Left colon (tissue), 2 donors: Measurements from ENCODE around the gene OPN1SW. TPM values are rescaled to one million over a fixed set of nuclear protein-coding genes. Genes with fewer than 3 reads are reported as not detected.

Source experiments
- ATAC-seq: fragments of 200-7000 bp; cut with Tn5 transposase; one replicate; pipeline ENCODE4 v1.9.1; 2020; ENCODE audit warnings: mild to moderate bottlenecking, moderate library complexity
- DNase-seq, 2 donors: peaks; one replicate each; pipeline ENCODE4 v3.0.0-alpha.2; 2020
- intact Hi-C, 2 donors: fragments of 100-400 bp; cut with DNase I in 1 of 2; cut with micrococcal nuclease in 1 of 2; formaldehyde crosslinking; loops; one replicate each; pipeline versions ENCODE4 v1.11.2 to v1.14.0; 2022; cut with DNase I, micrococcal nuclease
- total RNA-seq, 2 donors: library from RNA; stranded (reverse); fragmentation: NEBNext Ultra II Directional; extraction: Animal tissue kit (Norgen Biotek cat#: 25700); gene quantifications; one replicate each; pipeline ENCODE4 v1.2.1, GENCODE V29; 2021
- donor health status: DM: no; HTN: no; CAD: no.
- donor health status: DM: yes; HTN: yes; CAD: no.

Gene OPN1SW
- total RNA-seq, 2 donors from 2014 or later = not detected

DNA sequence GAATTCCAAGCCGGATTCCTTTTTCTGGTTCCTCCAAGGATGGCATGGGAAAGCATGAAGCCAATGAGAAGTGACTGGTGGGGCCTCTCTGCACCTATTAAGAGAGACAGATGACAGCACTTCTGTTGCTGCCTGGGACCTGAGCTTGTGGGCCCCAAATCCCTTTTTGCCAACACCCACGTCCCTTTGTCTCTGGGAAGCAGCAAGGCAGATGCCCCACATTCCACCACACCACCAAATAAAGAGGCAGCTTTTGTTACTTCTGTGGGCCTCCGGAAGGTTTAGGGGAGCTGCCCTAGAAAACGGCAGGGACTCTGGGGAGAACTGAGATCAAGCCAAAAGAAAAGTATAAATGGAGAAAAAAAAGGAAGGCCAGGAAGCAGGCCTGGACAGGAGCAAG is 19.5 kb upstream of the OPN1SW start:
- ATAC-seq (no peak), DNase-seq (no peak)
- intact Hi-C loops = no loop called here

DNA sequence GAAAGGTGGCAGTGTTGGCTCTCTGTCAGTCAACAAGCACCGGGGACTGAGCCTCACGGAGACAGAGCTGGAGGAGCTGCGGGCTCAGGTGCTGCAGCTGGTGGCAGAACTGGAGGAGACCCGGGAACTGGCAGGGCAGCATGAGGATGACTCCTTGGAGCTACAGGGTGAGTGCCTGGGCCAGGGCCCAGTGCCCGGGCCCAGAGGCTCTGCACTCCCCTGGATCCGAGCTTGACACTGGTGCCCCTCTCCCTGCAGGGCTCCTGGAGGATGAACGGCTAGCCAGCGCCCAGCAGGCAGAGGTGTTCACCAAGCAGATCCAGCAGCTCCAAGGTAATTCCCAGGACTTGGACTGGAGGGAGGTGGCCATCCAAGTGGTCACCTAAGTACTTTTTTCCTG is 18.8 kb upstream of the OPN1SW start:
- DNase-seq = no peak
- no peak for ATAC-seq
- intact Hi-C loops = loop anchor here in 1 of 2 donors (5.0 kb wide), 1 partner anchor 48 kb away; no protein-coding TSS in a partner anchor

DNA sequence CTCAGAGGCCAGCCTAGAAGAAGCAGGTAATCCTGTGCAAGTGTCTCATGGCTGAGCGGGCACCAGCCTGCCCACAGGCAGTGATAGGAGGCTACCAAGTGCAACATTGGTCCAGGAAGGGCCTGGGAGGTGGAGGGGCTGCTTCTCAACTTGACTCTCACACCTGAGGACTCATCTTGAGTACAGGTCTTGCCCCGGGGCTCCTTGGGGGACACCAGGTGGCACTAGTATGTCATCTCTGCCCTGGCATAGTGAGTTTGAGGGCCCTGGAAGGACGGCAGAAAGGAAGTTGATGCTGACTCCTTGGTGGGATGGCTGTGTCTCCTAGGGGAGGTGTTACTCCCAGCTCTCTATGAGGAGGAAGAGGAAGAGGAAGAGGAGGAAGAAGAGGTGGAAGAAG is 18.4 kb upstream of the OPN1SW start:
- intact Hi-C loops = loop anchor here in 1 of 2 donors (5.0 kb wide), 1 partner anchor 48 kb away; no protein-coding TSS in a partner anchor
- DNase-seq (no peak), ATAC-seq (peak; percentile 20)

DNA sequence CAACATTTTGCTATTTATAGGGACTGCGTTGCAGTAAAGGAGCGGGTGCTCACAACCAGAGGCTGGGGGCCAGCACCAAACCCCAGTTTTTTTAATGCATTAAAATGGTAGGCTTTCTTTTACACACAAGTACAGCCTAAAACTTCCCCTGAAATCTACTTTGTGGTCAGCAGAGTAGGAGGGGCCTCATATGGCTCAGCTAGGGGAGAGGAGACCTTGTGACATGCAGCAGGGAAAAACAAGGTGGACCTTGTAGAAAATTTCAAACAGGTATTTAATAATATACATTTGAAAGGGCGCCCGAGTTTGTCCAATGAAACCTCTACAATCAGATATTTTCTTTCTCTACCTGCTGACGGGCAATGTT is 17.6 kb upstream of the OPN1SW start:
- ATAC-seq (no peak), DNase-seq (no peak)
- intact Hi-C loops = loop anchor here in 1 of 2 donors (5.0 kb wide), 1 partner anchor 49 kb away; no protein-coding TSS in a partner anchor

DNA sequence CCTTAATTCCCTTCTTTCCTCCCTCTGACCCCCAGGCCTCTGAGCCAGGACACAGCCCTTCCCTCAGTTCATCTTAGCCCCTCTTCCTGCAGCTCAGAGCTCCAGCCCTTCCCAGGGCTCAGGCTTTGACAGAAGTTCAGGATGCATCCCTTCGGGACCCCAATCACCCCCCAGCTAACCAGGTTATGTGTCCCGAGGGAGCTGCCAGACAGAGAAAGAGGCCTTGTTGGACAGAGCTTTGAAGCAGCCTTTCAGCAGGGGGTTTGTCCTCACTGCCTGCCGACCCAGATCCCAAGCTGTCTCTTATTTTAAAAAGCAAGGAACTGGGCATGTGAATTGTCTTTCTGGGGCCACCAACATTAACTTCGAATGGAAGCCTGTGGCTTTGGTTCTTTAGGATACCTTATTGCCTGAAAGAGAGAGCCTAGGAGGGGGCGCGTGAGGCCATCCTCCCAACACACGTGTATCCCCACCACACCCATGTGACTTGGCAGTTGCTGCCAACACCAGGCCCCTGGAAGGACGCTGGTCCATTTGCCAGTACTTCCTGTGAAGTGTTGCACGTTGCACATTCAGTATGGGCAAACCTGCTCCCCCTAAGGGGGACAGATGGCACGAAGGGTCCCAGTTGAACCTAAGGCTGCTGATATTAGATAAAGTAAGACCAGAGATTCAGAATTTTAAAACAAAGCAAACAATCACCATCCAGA is 17.0 kb upstream of the OPN1SW start:
- DNase-seq = no peak
- no peak for ATAC-seq
- intact Hi-C loops = loop anchor here in 1 of 2 donors (5.0 kb wide), 1 partner anchor 50 kb away; no protein-coding TSS in a partner anchor

DNA sequence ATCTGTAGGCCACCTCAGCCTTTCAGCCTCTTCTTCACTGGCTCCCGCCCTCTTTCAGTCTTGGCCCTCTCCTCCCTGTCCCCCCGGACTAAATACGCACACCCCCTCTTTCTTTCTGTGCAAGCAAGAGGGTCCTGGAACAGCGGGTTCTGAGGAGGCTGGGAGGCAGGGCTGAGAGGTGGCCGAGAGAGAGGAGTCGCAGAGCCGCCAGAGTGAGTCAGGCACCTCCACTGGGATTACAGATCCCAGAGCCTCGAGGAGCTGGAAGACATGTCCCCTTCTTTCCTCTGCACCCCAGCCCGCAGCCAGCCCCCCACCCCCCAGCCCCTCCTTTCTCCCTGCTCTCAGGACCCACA is 16.4 kb upstream of the OPN1SW start:
- intact Hi-C loops = loop anchor here in 1 of 2 donors (5.0 kb wide), 1 partner anchor 50 kb away; no protein-coding TSS in a partner anchor
- ATAC-seq = no peak
- no peak for DNase-seq

DNA sequence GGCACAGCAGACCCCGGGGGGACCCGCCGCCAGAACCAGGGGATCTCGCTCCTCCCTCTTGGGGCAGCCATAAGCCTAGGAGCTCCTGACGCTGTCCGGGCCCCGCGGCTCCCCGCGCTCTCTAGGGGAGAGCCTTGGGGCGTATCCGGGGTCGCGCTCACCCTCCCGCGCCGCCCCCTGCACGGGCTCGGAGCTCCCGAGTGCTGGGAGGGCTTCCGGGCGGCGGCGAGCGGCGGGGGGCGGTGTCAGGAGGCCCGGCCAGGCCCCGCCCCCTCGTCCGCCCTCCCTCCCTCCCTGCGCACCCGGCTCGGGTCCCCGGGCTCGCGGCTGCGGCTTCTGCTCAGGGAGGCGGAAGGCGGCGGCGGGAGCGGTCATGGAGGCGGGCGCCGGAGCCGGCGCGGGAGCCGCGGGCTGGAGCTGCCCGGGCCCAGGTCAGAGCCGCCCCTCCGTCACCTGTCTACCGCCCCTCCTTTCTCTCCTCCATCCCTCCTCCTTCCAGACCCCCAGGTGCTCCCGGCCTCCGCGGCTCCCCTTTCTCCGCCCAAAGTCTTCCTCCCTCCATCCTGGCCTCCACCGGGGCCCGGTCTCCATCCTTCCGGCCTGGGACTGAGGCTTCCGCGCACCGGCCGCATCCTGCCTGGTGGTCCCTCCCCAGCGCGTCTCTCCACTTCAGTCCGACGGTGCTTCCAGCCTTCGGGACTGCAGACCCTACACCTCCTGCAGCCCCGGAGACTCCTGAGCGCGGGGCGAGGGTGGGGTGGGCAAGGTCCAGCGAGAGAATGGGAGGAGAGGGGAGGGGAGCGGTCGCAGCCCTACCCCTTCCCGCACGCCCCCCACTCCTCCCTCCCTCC is 15.8 kb upstream of the OPN1SW start, which contains the start of gene CCDC136:
TSS of gene CCDC136 (plus strand) at position 848 of the 851 bp plus-strand sequence. CDS start 444 bp downstream, outside the sequence.
- DNase-seq (peak; percentile 69 to 83), ATAC-seq (peak; percentile 93)
- intact Hi-C loops = loop anchor here in 1 of 2 donors (5.0 kb wide), 1 partner anchor 51 kb away; no protein-coding TSS in a partner anchor

DNA sequence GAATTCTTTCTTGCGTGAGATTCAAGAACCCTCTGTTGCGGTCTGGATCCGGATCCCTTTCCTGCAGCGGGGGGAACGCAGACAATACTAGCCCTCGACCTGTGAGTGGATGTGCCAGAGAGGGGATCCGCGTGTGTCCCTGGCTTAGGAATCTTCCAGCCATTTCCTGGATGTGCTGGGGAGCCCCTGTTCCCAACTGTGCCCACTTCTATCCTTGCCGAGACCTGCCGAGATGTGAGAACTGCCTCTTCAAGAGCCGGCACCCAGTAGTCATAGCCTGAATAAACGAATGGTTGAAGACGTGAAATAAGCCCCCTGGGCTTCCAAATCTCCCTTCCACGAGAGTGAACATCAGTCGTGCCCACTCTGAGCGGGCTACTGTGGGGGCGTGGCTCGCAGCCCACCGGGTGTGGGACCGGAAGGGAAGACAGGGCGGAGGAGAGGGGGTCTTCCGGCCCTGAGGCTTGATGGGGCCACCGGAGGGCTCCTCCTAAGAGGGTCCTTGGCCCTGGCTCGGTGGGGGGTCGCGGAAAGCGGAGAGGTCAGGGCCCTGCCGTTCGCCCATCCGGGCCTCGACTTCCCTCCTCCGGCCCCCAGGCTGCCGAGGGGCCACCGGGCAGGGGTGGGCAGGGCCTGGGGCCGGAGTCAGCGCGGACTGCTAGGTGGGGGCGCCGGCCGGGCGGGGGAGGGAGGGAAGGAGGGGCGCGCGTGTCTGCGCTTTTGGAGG is 14.9 kb upstream of the OPN1SW start:
- DNase-seq = no peak
- intact Hi-C loops = loop anchor here in 1 of 2 donors (5.0 kb wide), 1 partner anchor 52 kb away; no protein-coding TSS in a partner anchor
- peak; percentile 11 for ATAC-seq

DNA sequence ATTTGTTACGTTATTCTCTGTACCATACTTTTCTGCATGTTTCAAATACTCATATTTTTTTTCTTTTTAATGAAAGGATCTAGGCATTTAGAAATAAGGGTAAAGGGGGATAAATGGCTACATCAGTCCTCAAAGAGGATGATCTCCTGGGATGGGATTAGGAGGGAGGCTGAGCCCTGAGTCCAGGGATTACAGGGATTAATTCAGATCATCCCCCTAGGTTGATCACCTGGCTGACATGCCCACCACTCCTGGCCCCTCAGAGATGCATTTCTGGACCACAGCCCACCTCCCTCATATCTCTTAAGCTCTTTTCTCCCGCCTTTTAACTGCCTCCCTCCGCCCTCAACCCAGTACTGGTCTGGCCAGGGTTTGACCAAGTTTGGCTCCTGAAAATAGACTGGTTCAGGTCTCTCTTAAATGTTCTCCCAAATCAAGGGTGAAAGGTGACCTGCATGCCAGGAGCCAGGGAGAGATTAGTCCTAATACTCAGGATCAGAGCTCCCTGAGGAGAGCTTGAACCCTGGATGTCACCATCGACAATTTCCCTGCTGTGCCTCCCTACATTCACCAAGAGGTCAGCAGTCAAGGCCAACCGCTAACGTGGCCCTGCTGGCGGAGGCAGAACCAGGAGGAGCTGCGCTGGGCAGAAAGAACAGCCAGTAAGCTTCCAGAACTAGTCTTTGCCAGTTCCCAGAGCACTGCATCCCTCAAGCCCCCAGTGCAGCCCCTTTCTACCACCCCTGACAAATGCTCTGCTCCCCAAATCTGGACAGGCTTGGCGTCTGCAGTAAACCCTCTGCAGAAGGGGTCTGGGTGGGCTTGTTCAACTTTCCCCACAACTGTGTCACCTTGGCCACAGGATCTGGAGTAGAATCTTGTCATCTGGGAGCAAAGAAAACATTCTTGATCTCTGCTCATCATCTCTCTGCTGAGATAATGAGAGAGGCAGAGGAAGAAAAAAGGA is 13.1 kb upstream of the OPN1SW start:
- no peak for DNase-seq
- ATAC-seq = no peak
- intact Hi-C loops = no loop called here

DNA sequence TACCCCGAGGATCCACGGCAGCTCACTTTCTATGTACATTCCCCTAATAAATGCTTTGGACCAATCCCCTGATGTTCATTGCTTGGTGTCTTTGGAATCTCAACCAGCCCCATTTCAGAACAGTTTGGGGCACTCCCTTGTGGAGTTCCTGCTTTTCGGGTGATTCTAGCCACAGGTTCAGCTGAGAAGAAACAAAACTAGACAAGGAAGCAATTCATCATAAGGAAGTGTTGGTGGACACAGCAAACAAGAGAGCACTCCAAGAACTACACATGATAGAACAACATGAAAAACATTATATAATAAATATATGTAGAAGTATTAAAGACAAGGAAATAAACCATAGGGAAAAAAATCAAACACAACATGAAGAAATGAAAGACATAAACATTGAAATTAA is 10.1 kb upstream of the OPN1SW start:
- DNase-seq = no peak
- intact Hi-C loops = no loop called here
- ATAC-seq = peak; percentile 79

DNA sequence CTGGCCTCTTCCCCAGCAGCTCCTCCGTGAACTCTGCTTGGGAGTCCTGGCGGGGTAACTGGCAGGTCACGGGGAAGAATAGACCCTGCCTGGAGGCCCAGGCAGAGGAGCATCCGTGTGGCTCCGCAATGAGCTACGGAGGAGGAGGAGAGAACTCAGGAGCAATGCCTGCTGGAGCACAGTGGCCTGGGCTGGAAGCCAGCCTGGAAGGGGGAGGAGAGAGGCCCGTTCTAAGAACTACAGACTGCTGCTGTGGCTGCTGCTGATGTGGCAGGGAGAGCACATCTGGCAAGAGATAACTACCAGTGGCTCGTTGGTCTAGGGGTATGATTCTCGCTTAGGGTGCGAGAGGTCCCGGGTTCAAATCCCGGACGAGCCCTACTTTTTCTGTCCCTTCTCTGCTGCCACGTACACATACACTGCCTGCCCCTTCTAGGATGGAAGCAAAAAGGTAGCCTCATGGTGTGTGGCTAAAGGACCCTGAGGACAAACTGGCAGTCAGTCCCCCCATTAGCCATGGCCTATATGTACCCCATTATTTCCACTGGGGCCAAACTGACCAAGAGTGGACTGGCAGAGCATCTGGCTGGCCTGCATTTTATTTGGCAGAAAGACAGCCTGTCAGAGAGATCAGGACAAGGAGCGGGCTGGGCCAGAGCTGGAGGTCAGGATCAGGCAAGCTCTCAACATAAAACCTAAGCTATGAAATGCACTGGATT is 7.7 kb upstream of the OPN1SW start:
- DNase-seq = peak; percentile 42 to 76
- peak; percentile 28 for ATAC-seq
- intact Hi-C loops = no loop called here

DNA sequence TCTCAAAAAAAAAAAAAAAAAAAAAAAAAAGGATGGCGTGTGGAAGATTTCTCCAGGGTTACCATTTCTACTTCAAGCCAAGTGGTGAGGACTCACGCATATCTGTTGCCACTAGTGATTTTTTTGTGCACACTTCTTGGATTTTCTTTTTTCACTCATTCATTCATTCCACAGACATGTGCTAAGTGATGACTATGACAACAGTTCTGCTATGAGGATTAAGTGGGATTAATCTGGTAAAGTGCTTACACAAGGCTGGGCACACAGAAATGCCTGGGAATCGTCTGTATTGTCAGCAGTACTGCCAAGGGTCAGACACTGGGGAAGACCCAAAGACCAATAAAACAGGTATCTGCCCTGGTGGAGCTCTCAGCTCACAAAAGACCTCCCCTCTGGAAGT is 6.3 kb upstream of the OPN1SW start:
- intact Hi-C loops = no loop called here
- ATAC-seq (no peak), DNase-seq (no peak)

DNA sequence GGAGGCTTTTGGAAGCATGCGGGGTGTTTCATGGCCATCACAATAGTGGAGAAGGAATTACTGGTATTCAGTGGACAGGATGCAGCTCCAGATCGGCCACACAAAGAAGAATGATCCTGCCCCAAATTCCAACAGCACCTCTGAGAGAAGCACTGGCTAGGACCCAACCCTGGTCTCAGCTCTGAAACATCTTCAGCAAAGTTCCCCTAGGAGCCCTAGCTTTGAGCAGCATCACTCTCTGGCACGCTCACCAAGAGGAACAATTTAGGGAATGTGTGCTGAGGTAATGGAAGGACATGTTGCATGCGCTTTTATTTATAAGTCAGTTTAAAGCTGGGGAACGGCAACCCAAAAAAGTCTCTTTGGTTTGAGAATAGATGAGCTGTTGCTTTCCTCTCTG is 5.5 kb upstream of the OPN1SW start:
- DNase-seq (no peak), ATAC-seq (no peak)
- intact Hi-C loops = no loop called here

DNA sequence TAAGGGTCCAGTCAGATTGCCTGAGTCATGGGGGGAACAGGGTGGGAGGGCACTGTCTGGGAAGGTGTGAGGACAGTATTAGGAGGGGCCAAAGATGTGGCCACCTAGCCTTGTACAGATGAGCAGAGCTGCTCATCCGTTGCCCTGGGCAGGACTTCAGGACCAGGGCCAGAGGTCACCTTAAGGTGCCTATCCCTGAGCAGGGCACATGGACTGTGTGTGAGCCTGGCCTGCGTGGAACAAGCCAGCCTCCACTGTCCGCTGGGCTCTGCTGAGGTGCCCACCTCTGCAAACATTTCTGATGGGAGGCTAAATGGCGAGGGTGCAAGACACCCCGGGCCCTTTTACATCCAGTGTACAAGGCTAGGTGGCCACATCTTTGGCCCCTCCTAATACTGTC is 3.4 kb upstream of the OPN1SW start:
- ATAC-seq (no peak), DNase-seq (no peak)
- intact Hi-C loops = no loop called here

DNA sequence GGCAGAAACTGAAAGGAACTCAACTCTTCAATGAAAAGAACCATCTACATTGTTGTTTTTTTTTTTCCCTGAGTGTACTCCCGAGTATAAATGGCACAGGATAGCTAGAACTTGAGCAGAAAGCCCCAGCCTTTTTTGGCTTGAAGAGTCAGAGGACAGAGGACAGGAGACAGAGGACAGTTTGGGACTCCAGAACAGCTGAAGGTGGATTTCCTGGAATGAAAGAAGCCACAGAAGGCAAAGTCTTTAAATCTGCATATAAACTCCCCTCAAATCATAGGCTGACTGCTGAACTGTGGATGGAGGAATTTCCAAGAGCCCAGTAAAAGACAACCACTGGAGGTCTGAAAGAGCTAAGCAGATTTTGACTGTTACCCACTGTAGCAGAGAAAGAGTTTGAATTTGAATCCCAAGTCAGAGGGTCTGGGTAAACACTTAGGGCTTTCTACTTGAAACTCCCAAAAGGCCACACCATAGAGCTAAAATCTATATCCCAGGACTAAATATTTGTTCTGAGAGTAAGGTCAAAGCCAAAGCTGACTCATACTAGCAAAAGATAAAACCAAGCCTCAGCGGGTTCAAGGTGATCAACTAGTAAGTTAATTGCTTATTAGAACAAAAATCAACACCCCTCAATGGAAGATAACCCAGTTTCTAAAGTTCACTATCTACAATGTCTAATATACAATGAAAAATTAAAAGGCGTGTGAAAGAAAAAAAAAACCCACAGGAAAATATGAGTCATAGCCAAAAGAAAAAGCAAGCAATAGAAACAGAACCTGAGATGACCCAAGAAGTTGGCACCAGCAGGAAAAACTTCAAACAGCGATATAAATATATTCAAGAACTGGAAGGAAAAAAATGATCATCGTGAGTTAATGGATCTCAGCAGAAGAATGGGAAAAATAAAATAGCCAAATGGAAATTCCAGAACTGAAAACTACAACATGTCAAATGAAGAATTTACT is 1.8 kb upstream of the OPN1SW start:
- ATAC-seq = no peak
- DNase-seq = no peak
- intact Hi-C loops = no loop called here

DNA sequence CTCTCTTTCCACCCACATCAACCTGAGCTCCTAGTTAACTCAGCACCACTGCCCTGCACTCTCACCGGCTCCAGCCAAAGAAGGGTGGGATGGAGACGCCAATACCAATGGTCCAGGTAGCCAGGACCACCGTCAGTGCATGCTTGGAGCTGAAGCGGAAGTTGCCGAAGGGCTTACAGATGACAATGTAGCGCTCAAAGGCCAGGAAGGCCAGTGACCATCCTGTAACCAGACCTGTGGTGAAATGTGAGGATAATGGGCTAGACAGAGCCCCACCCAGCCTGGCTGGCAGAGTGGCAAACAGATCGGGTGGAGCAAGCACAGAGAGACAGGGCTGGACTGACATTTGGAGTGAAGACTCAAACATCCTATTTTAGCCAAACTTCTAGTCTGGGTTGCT is 673 bp downstream of the OPN1SW start:
- intact Hi-C loops = no loop called here
- ATAC-seq (peak; percentile 44), DNase-seq (no peak)
